Adrenal gland (tissue), 5 donors: ENCODE measurements around the gene WDR35.

ENCODE experiments used
- CTCF ChIP-seq, 6 experiments: fragments of 450-650 bp in 4 of 6; fragments of 200-600 bp in 2 of 6; sonication (generic) in 1 of 6; IDR thresholded peaks; 1 replicate in 5 of 6; 2 replicates in 1 of 6; pipeline versions ENCODE4 v1.5.1 to v1.8.0; 2016 to 2021; ENCODE audit warnings: antibody characterized with exemption in 6 of 6, mild to moderate bottlenecking in 2 of 6, moderate library complexity in 1 of 6
- POLR2A ChIP-seq, 2 donors: fragments of 450-650 bp; IDR thresholded peaks; one replicate each; pipeline ENCODE4 v1.6.1; 2017; ENCODE audit warnings: antibody characterized with exemption in 2 of 2, mild to moderate bottlenecking in 2 of 2, moderate library complexity in 1 of 2
- donor health status: DM: no; HTN: no; CAD: no.

GRCh38 chr2:19863303-19864041, 126.4 kb downstream of the WDR35 start:
- TF ChIP-seq CTCF (IDR thresholded peaks at IDR 0.05) (peak; percentile 95 to 99 (median 96)), POLR2A (IDR thresholded peaks at IDR 0.05) (no peak)
